HG03108 (cell line): Measurements from ENCODE around the gene SPTSSB.
A peak's percentile ranks its signal among the peaks of the same experiment; 100 is the strongest.

Experiments used
- ATAC-seq: cut with Tn5 transposase; IDR thresholded peaks from one replicate; pipeline ENCODE4 v1.9.1; 2021; ENCODE audit warnings: moderate library complexity; ENCODE audit not compliant: unreplicated experiment

The SPTSSB gene

DNA sequence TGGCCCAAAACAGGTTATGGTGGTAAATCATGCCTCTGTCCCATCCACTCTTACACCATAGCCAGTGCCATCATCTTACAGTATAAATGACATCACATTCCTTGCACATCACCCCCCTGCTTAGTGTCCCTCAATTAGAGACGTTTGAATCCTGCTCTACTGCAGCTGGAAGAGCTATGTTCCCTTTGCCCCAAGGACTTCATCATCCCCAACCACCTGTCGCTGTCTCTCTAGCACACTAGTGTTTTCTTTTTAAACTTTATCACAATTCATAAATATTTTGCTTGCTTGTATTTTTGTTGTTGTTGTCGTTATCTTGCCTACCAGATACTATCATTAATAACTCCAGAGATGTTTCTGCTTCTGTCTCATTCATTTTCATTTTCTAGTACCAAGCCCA is 28.7 kb downstream of the SPTSSB start:
- ATAC-seq, result no peak

GRCh38 chr3:161339517-161340500 is 31.5 kb downstream of the SPTSSB start:
- ATAC-seq, result no peak

GRCh38 chr3:161337311-161337710 is 34.0 kb downstream of the SPTSSB start:
- no peak for ATAC-seq

DNA sequence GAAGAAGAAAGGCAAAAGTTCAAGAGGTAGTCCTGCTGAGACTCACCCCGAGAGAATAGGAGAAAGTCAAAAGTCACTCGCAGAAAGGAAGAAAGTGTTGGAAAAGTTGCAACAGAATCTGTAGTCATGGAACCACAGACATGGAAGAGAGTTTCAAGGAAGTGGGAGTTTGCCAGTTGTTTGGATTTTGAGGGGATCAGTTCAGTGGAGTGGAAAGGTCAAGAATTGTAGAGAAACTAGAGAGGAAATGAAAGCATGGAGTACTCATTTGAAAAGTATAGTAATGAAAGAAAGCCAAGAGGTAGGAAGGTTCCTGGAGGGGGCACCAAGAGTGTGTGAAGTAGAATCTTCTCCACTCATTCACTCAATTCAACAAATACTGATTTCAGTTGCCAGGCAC is 34.7 kb downstream of the SPTSSB start:
- no peak for ATAC-seq

- no peak for ATAC-seq
Measured at GRCh38 chr3:161333696-161334095, 37.6 kb downstream of the SPTSSB start.

DNA sequence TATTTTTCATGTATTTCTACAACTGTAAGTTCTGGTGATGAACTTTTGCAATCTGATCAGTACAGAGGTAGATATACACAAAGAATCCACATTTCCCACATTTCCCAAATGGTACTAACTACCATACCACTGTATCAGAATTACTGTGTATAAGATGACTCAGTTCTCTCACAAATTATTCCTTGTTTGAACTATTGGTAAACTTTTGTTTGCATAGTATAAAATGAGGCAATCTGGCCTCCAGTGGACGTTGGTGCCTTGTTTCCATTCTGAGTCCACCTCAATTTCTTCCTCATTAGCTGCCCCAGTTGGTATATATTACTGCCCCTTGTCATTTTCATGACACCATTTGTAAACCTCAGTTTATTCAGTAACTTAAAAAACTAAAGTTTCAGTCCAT is 38.5 kb downstream of the SPTSSB start:
- ATAC-seq, result no peak

- ATAC-seq, result no peak
Measured at GRCh38 chr3:161325059-161325458, 46.3 kb downstream of the SPTSSB start.

DNA sequence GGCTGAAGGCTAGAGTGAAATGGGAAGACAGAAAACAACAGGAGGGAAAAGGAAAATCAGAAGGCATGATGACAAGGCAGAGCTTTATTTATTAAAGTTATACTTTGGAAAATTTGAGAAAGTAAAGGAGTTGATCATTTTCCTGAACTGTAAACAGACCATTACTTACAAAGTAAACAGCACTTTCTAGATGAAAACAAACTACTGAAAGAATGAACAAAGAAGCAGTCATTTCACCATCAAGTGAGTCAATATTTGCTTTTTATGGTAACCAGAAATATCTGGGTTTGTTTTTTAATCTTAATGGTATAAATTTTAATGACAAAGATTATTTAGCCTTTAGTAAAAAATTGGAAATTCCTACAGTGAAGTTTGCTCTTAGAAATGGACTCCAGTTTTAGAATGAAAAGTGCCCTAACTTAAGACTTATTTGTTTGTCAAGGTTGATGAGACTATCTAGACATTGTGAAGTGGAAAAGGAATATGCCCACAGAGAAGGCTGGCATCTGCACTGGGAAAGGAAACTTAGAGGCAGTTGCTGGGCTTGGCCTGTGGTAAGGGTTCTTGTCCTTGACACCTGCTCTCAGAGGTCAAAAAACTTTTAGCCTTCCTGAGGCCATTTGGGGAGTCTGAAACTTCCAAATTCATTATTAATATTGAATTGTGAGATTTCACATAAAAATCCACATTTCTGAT is 47.2 kb downstream of the SPTSSB start:
- ATAC-seq, result no peak

GRCh38 chr3:161322781-161323568 is 48.3 kb downstream of the SPTSSB start:
- ATAC-seq, result no peak

DNA sequence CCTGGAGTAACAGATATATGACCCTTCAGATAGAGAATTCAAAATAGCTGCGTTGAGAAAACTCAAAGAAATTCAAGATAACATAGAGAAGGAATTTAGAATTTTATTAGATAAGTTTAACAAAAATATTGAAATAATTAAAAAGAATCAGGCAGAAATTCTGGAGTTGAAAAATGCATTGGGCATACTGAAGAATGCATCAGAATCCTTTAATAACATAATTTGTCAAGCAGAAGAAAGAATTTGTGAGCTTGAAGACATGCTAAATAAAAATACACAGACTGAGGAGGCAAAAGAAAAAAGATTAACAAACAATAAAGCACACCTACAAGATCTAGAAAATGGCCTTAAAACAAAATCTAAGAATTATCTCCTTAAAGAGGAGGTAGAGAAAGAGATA is 50.5 kb downstream of the SPTSSB start:
- no peak for ATAC-seq

DNA sequence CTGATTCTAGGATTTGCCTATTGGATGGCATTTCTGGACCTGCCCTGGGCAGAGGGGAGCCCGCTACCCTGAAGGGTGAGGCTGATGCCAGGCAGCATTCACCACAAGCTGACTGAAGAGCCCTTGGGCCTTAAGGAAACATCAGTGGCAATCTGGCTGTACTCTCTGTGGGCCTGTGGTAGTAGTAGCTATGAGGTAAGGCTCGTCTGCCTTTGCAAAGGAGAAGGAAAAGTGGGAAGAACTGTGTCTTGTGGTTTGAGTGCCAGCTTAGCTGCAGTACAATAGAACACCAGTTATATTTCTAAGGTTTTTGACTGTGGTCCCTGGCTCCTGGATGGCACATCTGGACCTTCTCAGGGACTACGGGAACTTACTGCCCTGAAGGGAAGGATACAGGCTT is 51.5 kb downstream of the SPTSSB start:
- no peak for ATAC-seq

- ATAC-seq, result no peak
Measured at GRCh38 chr3:161317077-161317476, 54.2 kb downstream of the SPTSSB start.

DNA sequence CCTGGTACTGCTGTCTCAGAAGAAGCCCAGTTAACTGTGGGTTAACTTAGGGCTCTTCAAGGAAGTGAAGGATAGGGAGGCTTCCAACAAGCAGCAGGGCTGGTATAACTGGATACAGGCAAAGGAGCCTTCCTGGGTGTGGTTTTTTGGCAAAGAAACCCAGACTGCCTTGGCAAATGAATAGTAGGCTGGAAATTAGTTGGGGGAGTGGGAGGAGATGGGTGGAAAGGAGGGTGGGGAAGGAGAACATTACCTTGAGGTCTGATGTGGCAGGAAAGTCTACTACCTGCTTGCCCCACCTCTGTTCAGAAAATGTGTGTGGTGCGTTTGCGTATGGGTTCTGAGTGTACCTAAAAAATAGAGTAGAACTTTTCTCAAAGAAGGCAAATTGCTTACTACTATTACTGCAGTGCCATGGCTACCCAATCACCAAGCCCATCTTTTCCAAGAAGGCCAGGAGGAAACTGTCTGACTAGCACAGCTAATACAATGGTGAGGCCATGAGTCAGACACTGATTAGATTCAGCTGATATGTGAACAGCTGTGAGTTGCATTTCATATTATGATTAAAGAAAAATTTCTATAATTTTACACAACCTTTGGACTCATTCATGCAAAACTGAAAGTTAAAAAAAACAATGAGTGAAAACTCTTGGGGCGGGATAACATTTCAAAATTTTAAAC is 55.2 kb downstream of the SPTSSB start:
- no peak for ATAC-seq

DNA sequence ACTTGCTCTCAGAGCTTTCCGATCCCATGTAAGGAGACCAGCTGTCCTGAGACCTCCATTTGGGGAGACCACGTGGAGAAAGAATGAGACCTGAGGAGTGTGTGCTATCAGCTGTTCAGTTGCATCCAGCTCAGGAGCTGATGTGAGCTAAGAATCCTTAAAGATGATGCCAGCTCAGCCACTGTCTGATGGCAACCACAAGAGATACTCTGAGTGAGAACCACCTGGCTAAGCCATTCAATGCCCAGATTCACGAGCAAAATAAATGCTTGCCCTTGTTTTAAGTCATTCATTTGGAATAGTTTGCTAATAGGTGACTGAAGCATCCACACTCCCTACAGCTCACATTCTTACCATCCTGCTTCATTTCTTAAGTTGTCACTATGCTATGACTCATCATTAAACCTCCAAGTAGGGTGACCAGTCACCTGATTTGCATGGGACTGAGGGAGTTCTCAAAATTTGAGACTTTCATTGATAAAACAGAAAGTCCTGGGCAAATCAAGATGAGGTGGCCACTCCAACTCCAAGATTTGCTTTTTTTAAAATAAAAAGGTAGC is 56.4 kb downstream of the SPTSSB start:
- ATAC-seq, result peak; percentile 33

- ATAC-seq, result peak; percentile 80
Measured at GRCh38 chr3:161310649-161311423, 60.5 kb downstream of the SPTSSB start.

DNA sequence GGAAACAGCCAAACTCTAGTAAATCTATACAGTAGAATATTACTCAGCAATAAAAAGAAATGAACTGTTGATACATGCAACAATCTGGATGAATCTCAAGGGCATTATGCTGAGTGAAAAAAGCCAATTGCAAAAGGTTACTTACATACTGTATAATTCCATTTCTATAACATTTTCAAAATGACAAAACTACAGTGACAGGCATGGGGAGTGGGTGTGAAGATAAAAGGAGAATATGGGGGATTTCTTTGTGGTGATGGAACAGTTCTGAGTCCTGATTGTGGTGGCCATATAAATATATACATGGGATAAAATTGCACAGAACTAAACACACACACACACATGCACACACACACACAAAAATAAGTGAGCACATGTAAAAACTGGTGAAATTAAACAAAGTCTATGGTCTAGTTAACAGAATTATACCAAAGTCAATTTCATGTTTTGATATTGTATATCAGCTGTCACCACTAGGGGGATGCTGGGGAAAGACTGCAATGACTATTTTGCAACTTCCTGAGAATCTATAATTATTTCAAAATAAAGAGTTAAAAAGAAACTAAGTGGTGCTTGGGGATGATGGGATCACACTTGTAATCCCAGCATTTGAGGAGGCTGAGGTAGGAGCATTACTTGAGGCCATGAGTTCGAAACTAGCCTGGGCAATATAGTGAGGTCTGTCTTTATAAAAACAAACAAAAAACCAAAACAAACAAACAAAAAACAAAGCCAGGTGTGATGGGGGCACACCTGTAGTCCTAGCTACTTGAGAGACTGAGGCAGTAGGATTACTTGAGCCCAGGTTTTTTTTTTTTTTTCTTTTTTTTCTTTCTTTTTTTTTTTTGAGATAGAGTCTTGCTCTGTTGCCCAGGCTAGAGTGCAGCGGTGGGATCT is 66.0 kb downstream of the SPTSSB start:
- ATAC-seq, result no peak

DNA sequence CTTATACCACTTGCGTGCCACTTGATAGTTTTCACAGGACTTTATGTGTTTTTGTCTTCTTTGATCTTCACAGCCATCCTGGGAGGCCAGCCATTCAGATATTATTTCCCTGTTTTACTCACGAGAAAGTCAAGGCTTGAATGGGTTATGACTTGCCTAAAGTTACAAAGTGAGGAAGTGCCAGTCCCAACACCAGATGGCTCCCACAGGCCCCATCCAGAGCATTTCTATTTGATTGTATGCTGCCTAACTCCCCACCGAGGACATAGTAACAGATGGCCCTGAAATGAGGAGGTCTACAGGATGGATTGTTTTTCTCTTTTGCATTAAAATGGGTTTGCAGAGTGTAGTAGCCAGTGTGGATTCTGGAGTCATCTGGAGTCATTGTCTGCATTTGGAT is 74.5 kb downstream of the SPTSSB start:
- no peak for ATAC-seq

DNA sequence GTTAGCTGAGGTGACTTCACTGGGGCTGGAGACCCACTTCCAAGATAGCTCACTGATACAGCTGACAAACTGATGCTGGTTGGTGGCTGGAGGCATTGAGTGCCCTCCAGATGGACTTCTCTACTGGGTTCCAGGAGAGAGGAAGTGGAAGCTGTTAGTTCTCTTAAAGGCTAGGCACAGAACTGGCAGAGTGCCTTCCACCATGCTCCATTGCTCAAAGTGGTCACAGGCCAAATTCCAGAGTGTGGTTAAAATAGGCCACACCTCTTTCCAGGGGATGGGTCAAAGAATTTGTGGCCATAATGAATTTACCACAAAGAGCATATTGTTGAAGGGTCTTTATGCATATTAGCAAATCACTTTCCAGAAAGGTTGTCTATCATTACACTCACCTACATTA is 76.0 kb downstream of the SPTSSB start:
- no peak for ATAC-seq
